ENCODE data around the gene DTX4.

The DTX4 gene

GRCh38 chr11:59144096-59144495 is 27.8 kb upstream of the DTX4 start:
- Histone ChIP-seq H3K9ac (peak overlapping the region; percentile 87), H3K36me3 (peaks cover 13% of the 10 kb centered on the region; the same call in 1 of the 2 replicates), H3K27ac (peak overlapping the region; percentile 88), H3K9me3 (no peaks in the 10 kb centered on the region), H3K4me3 (peak overlapping the region; percentile 79), H3K4me2 (peak overlapping the region; percentile 95), H3K4me1 (peaks cover 66% of the 10 kb centered on the region), H4K20me1 (peaks cover 5% of the 10 kb centered on the region; the same call in 1 of the 2 replicates), H3K27me3 (no peaks in the 10 kb centered on the region)
- TF ChIP-seq Cebpa-rat (IDR thresholded peaks at IDR 0.05), result no peak

DNA sequence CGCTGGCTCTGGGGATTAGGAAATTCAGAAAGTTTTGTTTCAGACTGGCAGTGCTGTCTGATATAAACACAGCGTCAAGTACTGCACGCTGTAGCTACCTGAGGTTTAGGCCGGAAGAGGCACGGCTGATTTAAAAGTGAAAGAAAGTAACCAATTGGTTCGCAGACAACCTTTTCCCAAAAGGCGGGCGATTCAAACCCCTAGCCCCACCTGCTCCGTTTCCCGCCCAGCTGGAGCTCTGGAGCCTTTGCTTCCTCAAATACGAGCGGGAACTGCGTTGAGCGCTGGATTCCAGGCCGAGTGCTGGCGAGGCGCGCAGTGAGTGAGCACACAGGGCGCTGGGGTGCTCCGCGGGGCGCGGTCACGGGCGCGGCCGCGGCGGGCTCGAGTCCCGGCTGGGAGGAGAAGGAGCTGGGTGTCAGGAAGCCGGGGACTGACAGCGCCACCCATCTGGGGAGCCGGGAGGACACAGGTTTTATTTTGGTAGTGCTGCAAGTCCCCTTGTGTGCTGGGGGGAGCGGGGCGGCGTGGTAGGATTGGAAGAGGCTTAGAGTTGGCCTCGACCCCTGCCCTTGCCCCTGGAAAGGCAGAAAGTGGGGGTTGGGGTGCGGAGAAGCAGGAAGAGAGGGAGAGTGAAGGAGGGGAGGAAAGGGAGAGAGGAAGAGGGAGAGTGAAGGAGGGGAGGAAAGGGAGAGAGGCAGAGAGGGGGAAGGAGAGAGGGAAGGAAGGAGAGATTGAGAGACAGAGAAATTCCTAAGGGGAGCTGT is 27.2 kb upstream of the DTX4 start:
- peak overlapping the region; percentile 95 for H3K4me2 ChIP-seq
- H3K4me1 ChIP-seq, result peaks cover 66% of the 10 kb centered on the region
- peak overlapping the region; percentile 79 for H3K4me3 ChIP-seq
- H3K9ac ChIP-seq, result peak overlapping the region; percentile 87
- H3K36me3 ChIP-seq, result peaks cover 19% of the 10 kb centered on the region
- no peaks in the 10 kb centered on the region for H3K9me3 ChIP-seq
- peaks cover 5% of the 10 kb centered on the region; the same call in 1 of the 2 replicates for H4K20me1 ChIP-seq
- H3K27me3 ChIP-seq, result no peaks in the 10 kb centered on the region
- no peak for TF ChIP-seq Cebpa-rat (IDR thresholded peaks at IDR 0.05)
- peak overlapping the region; percentile 88 for H3K27ac ChIP-seq

DNA sequence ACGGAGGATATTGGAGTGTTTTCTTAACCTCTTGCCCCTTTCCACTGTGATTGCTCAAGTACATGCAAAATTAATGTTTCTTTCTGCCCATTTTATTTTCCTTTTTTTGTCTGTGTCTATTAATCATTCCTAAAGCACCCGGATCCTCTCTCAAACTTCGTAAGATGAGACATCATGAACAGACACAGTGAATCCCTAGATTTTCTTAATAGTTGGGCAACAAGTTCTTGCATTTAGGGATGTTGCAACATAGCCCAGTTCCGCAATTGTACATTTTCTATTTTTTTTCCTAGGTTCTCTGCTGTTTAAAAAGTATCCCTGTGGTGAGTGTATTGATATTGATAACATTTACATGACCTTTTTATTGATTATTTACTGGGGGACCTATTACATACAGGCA is 26.4 kb upstream of the DTX4 start:
- Histone ChIP-seq H3K4me3 (peak overlapping the region; percentile 79), H3K9ac (peak overlapping the region; percentile 87), H3K4me2 (peak overlapping the region; percentile 95), H3K36me3 (peaks cover 27% of the 10 kb centered on the region), H3K27me3 (no peaks in the 10 kb centered on the region), H3K4me1 (peaks cover 66% of the 10 kb centered on the region), H3K9me3 (no peaks in the 10 kb centered on the region), H3K27ac (peak overlapping the region; percentile 88), H4K20me1 (peaks cover 5% of the 10 kb centered on the region; the same call in 1 of the 2 replicates)
- peak; percentile 45; the same call in 1 of the 2 replicates for TF ChIP-seq Cebpa-rat (IDR thresholded peaks at IDR 0.05)

- TF ChIP-seq Cebpa-rat (IDR thresholded peaks at IDR 0.05), result no peak
- H3K36me3 ChIP-seq, result peaks cover 67% of the 10 kb centered on the region
- no peaks in the 10 kb centered on the region; the same call in 1 of the 2 replicates for H3K9me3 ChIP-seq
- H3K4me1 ChIP-seq, result peaks cover 19% of the 10 kb centered on the region
- no peaks in the 10 kb centered on the region for H3K27me3 ChIP-seq
- H3K4me2 ChIP-seq, result no peak overlapping the region
- H3K9ac ChIP-seq, result no peak overlapping the region
- no peak overlapping the region for H3K27ac ChIP-seq
- no peak overlapping the region for H3K4me3 ChIP-seq
- H4K20me1 ChIP-seq, result no peaks in the 10 kb centered on the region
Measured at GRCh38 chr11:59151761-59152160, 20.2 kb upstream of the DTX4 start.

- H3K9ac ChIP-seq, result no peak overlapping the region
- H3K9me3 ChIP-seq, result no peaks in the 10 kb centered on the region; the same call in 1 of the 2 replicates
- no peak for TF ChIP-seq Cebpa-rat (IDR thresholded peaks at IDR 0.05)
- H3K4me3 ChIP-seq, result no peak overlapping the region
- H3K27ac ChIP-seq, result no peak overlapping the region
- no peaks in the 10 kb centered on the region for H3K27me3 ChIP-seq
- H3K4me2 ChIP-seq, result no peak overlapping the region
- H4K20me1 ChIP-seq, result no peaks in the 10 kb centered on the region
- peaks cover 16% of the 10 kb centered on the region for H3K4me1 ChIP-seq
- H3K36me3 ChIP-seq, result peaks cover 67% of the 10 kb centered on the region
Measured at GRCh38 chr11:59152312-59152951, 19.5 kb upstream of the DTX4 start.

DNA sequence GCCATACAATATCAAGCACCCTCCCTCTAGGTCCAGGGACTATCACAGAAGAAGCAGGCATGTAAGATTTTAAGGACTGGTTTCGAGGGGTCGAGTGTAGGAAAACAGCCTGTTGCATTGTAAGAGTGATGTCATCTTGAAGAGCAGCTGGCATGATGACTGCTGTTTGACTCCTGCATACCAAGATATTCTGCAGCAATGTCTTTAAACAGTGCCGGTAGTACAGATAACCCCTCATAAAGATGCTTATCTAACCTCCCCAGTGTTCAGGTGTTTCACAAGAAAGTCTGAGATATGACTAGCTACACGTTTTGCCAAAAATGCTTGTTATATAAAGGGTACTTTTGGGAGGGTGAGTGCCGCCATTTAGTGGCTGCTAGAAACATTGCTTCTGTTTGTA is 17.3 kb upstream of the DTX4 start:
- Histone ChIP-seq H3K4me2 (no peak overlapping the region), H3K4me3 (no peak overlapping the region), H3K9me3 (no peaks in the 10 kb centered on the region; the same call in 1 of the 2 replicates), H4K20me1 (no peaks in the 10 kb centered on the region), H3K4me1 (peaks cover 14% of the 10 kb centered on the region), H3K27me3 (no peaks in the 10 kb centered on the region), H3K27ac (no peak overlapping the region), H3K36me3 (peaks cover 49% of the 10 kb centered on the region), H3K9ac (no peak overlapping the region)
- no peak for TF ChIP-seq Cebpa-rat (IDR thresholded peaks at IDR 0.05)

DNA sequence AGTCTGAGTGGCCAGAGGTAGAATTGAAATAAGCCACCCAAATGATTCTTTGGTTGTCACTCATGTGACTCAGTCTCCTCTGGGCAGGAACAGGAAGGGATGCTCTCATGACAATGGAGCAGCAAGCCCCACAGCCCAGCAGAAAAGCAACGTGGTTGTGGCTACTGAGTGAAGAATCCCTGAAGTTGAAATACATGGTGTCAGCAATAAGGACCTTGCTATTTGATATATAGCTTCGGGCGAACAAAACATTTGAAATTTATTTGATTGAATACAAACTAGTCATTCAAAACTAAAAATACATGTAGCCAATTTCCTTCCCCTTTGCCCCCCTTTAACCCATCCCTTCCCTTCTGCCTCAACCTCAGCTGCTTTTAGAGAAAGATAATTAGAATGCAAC is 14.5 kb upstream of the DTX4 start:
- no peaks in the 10 kb centered on the region for H4K20me1 ChIP-seq
- H3K9me3 ChIP-seq, result no peaks in the 10 kb centered on the region; the same call in 1 of the 2 replicates
- no peak overlapping the region for H3K9ac ChIP-seq
- H3K27ac ChIP-seq, result peak overlapping the region; percentile 45
- H3K27me3 ChIP-seq, result no peaks in the 10 kb centered on the region
- peaks cover 14% of the 10 kb centered on the region for H3K4me1 ChIP-seq
- H3K4me3 ChIP-seq, result no peak overlapping the region
- TF ChIP-seq Cebpa-rat (IDR thresholded peaks at IDR 0.05), result no peak
- peaks cover 24% of the 10 kb centered on the region for H3K36me3 ChIP-seq
- H3K4me2 ChIP-seq, result peak overlapping the region; percentile 82

DNA sequence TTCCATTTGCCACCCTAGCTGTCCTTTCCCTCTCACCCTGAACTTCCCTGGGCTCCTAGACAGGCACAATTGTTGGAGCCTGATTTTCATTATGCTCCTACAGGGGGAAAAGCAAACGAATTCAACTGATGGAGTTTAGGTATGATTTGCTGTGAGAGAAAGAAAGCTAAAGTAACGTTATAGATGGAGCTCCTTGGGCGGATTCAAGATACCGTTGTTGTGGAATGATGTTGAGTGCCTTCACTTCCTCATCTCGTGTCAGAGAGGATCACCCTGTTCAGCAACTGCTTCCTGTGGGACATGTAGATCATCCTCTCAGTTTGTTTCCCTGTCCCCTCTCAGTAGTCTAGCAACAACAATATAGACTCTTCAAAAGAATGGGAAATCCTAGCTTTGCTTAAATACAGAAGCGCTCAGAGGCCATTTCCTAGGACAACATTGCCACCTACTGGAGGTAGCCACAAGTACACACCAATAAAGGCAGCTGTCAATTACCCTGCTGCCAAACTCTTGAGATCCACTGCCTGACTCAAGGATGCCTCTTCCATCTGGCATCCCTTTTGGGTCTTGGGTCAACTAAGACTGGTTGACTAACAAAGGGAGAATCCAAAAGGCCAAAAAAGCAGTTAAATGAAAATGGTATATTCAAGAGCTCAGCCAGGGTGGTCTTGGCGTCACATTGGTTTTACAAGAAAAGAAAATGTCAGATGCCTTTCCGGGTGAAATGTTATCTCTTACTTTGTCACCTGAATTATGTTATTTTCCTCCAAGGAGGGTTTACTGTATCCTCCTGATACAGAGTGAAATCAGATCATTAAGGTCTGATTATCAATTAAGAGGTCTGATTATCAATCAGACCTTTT is 13.5 kb upstream of the DTX4 start:
- Histone ChIP-seq H3K27ac (peak overlapping the region; percentile 45), H3K4me1 (peaks cover 14% of the 10 kb centered on the region), H4K20me1 (no peaks in the 10 kb centered on the region), H3K9me3 (no peaks in the 10 kb centered on the region), H3K4me3 (peak overlapping the region; percentile 39; the same call in 1 of the 2 replicates), H3K9ac (peak overlapping the region; percentile 57), H3K36me3 (peaks cover 14% of the 10 kb centered on the region), H3K27me3 (no peaks in the 10 kb centered on the region), H3K4me2 (peak overlapping the region; percentile 82)
- no peak for TF ChIP-seq Cebpa-rat (IDR thresholded peaks at IDR 0.05)

GRCh38 chr11:59164028-59164427 is 7.9 kb upstream of the DTX4 start:
- Histone ChIP-seq H3K9ac (no peak overlapping the region), H3K4me1 (no peaks in the 10 kb centered on the region), H3K4me3 (no peak overlapping the region), H3K36me3 (no peaks in the 10 kb centered on the region), H3K27me3 (no peaks in the 10 kb centered on the region), H3K4me2 (no peak overlapping the region), H3K9me3 (no peaks in the 10 kb centered on the region), H4K20me1 (no peaks in the 10 kb centered on the region), H3K27ac (no peak overlapping the region)
- TF ChIP-seq Cebpa-rat (IDR thresholded peaks at IDR 0.05), result no peak
